OCI-M1 (cell line): Measurements from ENCODE around the gene NOL6.
A peak's percentile ranks its signal among the peaks of the same experiment; 100 is the strongest.
"Not testable (repeated sequence)": the region's sequence is repeated elsewhere in the genome, so short reads cannot be mapped to it uniquely, and the experiment has no call there.

ENCODE experiments used
- DNase-seq: peaks from one replicate; lab custom pipeline; 2025; lab: John Stamatoyannopoulos, UW

The NOL6 gene

DNA sequence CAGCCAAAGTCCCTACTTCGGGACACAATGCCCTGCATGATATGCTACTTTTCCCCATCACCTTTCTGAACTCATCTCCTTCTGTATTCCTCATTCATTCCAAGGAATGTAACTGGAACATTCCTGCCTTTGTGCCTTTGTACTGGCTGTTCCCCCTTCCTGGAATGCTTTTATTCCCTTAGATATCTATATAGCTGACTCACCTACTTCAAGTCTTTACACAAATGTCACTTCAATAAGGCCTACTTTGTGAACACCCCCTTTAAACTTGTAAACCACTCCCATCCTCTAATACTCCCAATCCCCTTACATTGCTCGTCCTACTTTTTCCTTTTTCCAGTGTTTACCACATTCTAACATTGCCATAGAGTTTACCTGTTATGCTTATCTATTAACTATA lies 2.4 kb downstream of the NOL6 start:
- no peak for DNase-seq

DNA sequence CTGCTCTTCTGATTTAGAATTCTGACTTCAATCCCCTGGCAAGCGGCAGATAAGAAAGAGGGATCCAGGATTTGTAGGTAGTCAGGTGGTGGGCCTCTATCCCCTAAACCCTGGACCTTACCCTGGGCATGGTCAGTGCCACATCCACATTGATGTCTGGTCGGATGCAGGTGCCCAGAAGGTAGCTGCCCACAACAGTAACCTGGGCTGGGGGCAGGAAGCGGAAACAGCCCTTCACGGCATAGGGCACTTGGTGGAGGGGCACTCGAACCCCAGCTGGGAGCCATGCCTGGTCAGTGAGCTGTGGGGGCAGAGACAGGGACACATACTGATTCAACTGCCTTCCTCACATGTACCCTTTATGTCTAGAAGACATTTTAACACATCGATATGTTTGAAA lies 3.8 kb downstream of the NOL6 start:
- DNase-seq: no peak

GRCh38 chr9:33468797-33469621 lies 4.7 kb downstream of the NOL6 start:
- no peak for DNase-seq

DNA sequence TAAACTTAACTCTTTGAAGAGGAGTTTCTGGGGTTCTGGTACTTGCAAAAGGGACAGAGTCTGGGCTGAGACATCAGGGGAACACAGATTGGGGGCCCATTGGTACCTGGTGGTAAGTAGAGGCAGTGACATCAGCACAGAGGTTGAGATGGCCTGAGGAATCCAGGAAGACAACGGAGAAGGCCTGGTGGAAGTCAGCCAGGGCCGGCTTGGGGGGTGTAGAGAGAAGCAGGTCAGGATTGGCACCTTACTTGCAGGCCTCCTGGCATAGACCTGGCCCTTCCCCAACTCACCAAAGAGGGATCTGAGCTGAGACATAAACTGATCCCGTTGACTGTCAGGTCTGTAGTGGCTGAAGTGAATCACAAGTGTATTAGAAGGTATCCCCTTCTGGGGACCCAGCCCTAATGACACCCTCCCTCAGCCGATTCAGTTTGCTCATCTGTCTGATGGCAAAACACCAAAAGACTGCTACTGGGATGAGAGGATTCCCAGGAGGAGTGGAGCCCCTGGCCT lies 5.5 kb downstream of the NOL6 start:
- no peak for DNase-seq

GRCh38 chr9:33467526-33467925 lies 6.2 kb downstream of the NOL6 start:
- DNase-seq: no peak

GRCh38 chr9:33466565-33467495 lies 6.9 kb downstream of the NOL6 start:
- peak; percentile 71 for DNase-seq

DNA sequence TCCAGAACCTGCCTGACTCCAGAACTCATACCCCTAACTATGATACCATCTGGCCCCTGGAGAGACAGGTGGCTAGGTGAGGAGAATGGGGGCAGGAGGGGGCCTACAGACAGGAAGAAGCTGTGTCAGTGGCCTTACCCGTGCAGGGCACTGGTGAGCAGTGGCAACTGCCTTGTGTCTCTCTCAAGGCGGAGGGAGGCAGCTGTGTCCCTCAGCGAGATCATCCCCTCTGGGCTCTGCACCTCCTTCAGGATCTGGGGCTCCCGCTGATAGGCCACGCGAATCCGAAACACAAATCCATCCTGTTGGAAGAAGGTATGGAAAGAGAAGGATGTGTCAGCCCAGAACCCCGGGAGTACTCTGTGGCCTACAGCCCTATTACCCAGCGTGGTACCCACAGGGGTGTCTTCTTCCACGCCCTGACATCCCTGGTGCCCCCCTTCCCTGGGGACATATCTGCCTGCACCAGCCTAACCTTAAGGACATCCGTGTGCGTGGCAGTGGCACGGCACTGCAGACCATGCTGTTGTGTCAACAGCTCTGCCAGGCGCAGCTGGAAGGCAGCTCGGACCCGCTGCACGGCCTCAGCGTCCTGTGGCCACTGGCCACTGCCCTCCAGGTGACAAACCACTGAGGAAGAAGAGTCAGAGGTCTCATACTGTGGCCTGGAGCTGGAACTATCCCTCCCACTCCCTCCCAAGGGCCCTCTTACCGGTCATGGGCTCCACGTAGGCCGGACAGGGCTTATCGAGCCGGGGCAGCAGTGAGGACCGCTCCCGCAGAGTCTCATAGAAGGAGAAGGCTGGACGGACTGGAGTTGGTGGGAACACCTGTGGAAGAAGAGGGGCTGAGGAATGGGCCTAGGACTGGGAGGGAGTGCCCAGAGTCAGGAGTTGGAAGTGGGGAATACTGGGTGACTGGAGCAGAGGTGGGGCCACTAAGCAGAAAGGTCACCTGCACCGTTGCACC lies 7.8 kb downstream of the NOL6 start:
- DNase-seq: no peak

GRCh38 chr9:33465096-33465495 lies 8.6 kb downstream of the NOL6 start:
- no peak for DNase-seq

DNA sequence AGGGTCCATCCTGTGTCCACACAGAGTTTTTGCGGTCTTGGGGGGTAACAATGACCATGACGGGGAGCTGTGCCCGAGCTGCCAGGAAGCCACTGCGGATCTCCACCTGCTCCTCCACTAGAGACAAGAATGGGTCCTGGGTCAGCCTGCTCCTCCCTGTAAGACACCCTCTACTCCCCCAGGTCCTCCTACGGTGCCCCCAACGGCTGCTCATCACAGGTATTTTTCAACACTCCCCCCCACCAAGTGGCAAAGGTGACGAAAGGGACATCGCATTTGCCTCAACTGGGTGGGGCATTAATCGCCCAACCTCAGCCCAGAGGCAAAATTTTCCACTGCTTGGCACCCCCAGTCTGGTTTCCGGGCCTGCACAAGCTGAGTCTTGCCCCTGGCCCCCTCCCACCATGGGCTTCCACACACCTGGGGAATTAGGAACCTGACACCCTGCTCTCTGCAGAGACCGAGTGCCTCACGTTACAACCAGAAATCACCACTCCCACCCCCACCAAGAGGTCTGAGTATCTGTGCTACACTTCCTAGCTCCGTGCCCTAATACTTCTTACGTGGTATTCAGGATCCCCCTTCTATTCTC lies 9.6 kb downstream of the NOL6 start:
- DNase-seq: no peak

GRCh38 chr9:33463151-33463550 lies 10.6 kb downstream of the NOL6 start:
- no peak for DNase-seq

- no peak for DNase-seq
Measured at GRCh38 chr9:33461492-33461891, 12.2 kb downstream of the NOL6 start.

GRCh38 chr9:33460854-33461253 lies 12.9 kb downstream of the NOL6 start:
- no peak for DNase-seq

- DNase-seq: no peak
Measured at GRCh38 chr9:33459115-33459514, 14.6 kb downstream of the NOL6 start.

- DNase-seq: no peak
Measured at GRCh38 chr9:33458444-33458843, 15.3 kb downstream of the NOL6 start.

DNA sequence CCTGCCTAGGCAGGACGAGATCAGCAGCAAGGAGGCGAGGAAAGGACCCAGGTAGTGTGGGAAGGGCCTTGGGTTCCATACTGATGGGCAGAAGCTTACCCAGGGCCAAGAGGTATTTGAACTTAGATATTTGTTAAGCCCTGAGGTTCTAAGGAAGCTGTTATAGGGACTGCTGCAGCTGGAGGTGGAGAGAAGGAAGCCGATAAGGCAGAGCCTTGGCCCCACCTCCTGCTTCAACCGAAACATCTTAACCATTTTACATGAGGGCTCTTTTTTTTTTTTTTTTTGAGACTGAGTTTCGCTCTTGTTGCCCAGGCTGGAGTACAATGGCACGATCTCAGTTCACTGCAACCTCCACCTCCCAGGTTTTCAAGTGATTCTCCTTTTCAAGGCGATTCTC lies 17.8 kb downstream of the NOL6 start:
- DNase-seq: no peak

DNA sequence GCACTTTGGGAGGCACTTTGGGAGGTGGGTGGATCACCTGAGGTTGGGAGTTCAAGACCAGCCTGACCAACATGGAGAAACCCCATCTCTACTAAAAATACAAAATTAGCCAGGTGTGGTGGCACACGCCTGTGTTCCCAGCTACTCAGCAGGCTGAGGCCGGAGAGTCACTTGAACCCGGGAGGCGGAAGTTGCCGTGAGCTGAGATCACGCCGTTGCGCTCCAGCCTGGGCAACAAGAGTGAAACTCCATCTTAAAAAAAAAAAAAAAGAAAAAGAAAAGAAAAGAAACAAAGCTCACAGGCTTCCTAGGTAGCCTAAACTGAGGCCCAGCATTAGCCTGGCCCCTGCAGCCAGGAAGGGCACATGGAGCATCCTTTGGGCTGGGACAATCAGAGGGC lies 18.3 kb downstream of the NOL6 start:
- DNase-seq: not testable (repeated sequence)

DNA sequence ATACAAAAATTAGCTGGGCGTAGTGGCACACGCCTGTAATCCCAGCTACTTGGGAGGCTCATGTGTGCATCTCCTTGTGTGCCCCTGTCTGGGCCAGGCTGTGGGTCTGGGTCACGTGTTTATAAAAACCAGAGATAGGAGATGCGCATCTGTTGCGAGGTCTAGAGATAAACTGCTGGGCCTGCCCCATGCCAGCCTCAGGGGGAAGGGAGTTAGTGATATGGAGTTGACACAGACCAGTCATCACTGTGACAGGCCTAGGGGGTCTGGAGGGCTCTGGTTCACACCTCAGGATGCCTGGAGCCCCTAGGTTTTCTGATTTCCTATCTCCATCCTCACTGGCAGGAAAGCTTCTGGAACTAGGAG lies 19.1 kb downstream of the NOL6 start:
- peak; percentile 2 for DNase-seq

GRCh38 chr9:33453999-33454660 lies 19.6 kb downstream of the NOL6 start:
- no peak for DNase-seq

DNA sequence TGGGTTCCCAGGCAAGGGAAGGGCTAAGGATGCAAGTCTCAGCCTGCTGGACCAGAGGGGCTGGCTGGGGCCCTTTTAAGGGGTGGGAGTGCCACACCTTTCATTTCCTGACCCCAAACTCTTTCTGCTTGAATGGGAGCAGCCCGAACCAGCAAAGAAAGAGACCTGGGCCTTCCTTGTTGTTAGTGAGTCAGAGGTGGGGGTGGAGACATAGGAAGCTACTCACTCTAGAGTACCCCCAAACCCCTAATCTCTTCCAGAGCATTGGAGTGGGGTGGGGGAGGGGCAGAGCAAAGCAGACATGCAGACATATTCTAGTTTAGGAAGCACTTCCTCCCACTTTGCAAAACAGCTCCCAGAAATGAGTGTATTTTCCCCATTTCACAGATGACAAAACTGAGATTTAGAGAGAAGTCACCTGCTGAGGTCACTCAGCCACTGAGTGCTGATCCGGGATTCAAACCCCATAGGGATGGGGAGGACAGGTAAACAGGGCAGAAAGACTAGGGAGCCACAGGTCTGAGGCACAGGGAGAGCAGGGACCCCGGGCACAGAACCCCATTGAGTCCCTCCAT lies 20.4 kb downstream of the NOL6 start:
- DNase-seq: peak; percentile 39

DNA sequence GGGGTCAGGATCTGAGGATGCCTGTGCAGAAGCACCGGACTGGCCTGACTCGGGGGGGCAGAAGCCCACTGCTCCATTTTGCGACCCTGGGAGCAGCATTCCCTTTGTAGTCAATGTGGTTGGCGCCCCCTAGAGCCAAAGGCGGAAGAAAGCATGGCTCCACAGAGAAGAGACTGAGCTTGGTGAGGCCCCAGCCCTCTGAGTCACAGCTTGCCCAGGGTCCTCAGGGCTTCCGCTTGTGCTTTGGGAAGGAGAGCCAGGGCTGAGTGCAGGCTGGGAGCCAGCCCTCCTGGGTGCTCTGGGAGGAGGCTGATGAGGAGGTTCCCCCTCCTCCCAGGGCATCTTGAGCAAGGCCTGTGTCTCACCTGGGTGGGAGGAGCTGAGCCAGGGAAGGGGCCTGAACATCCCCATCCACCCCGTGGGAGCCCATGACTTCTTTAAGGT lies 20.9 kb downstream of the NOL6 start:
- DNase-seq: peak; percentile 87
